ENCODE results near the gene NELL1. TPM values are rescaled to one million over a fixed set of nuclear protein-coding genes. Genes with fewer than 3 reads are reported as not detected.

Gene NELL1
- total RNA-seq, 1 donor from 2014 or later, result 0.29 TPM

GRCh38 chr11:20990447-20990846 is 321.1 kb downstream of the NELL1 start:
- Mint-ChIP-seq H3K27me3 (ENCODE audit: unreplicated experiment) (no peaks in the 10 kb centered on the region), H3K4me1 (ENCODE audit: low read depth, unreplicated experiment) (no peaks in the 10 kb centered on the region), H3K36me3 (ENCODE audit: unreplicated experiment) (no peaks in the 10 kb centered on the region), H3K27ac (ENCODE audit: unreplicated experiment) (no peak overlapping the region), H3K4me3 (ENCODE audit: unreplicated experiment) (no peak overlapping the region), H3K9me3 (ENCODE audit: unreplicated experiment) (peaks cover 1% of the 10 kb centered on the region)
- no peak for DNase-seq
- TF ChIP-seq CTCF (IDR thresholded peaks at IDR 0.05; ENCODE audit: partially characterized antibody, unreplicated experiment), result no peak

GRCh38 chr11:20991471-20991870 is 322.1 kb downstream of the NELL1 start:
- TF ChIP-seq CTCF (IDR thresholded peaks at IDR 0.05; ENCODE audit: partially characterized antibody, unreplicated experiment), result no peak
- no peaks in the 10 kb centered on the region for H3K27me3 Mint-ChIP-seq (ENCODE audit: unreplicated experiment)
- no peak overlapping the region for H3K4me3 Mint-ChIP-seq (ENCODE audit: unreplicated experiment)
- no peak overlapping the region for H3K27ac Mint-ChIP-seq (ENCODE audit: unreplicated experiment)
- no peaks in the 10 kb centered on the region for H3K36me3 Mint-ChIP-seq (ENCODE audit: unreplicated experiment)
- no peaks in the 10 kb centered on the region for H3K4me1 Mint-ChIP-seq (ENCODE audit: low read depth, unreplicated experiment)
- peaks cover 1% of the 10 kb centered on the region for H3K9me3 Mint-ChIP-seq (ENCODE audit: unreplicated experiment)
- no peak for DNase-seq

- Mint-ChIP-seq H3K36me3 (ENCODE audit: unreplicated experiment) (no peaks in the 10 kb centered on the region), H3K4me1 (ENCODE audit: low read depth, unreplicated experiment) (no peaks in the 10 kb centered on the region), H3K4me3 (ENCODE audit: unreplicated experiment) (no peak overlapping the region), H3K9me3 (ENCODE audit: unreplicated experiment) (no peaks in the 10 kb centered on the region), H3K27ac (ENCODE audit: unreplicated experiment) (no peak overlapping the region), H3K27me3 (ENCODE audit: unreplicated experiment) (no peaks in the 10 kb centered on the region)
- DNase-seq, result no peak
- TF ChIP-seq CTCF (IDR thresholded peaks at IDR 0.05; ENCODE audit: partially characterized antibody, unreplicated experiment), result no peak
These were observed 337.9 kb downstream of the NELL1 start for GRCh38 chr11:21007297-21007696.

DNA sequence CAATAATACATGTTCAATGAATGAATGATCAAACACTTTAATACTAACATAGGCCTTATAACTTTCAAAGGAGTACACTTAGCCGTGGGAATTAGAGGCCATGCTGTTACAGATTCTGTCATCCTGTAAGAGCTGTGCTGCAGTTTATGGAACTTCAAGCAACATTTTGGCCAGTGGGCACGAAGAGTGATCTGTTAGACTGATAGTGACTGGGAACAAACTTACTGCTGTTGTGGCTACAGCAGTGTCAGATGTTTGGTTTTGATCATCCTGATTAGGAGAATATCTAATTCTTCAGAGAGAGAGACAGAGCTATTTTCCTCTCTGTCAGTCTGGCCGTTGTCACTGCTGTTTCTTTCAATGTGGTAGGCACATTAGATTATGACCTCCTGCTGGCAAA is 348.9 kb downstream of the NELL1 start:
- no peaks in the 10 kb centered on the region for H3K36me3 Mint-ChIP-seq (ENCODE audit: unreplicated experiment)
- no peak for DNase-seq

GRCh38 chr11:21026685-21027084 is 357.3 kb downstream of the NELL1 start:
- Mint-ChIP-seq H3K36me3 (ENCODE audit: unreplicated experiment) (no peaks in the 10 kb centered on the region), H3K9me3 (ENCODE audit: unreplicated experiment) (no peaks in the 10 kb centered on the region), H3K27me3 (ENCODE audit: unreplicated experiment) (no peaks in the 10 kb centered on the region), H3K4me1 (ENCODE audit: low read depth, unreplicated experiment) (no peaks in the 10 kb centered on the region), H3K27ac (ENCODE audit: unreplicated experiment) (no peak overlapping the region), H3K4me3 (ENCODE audit: unreplicated experiment) (no peak overlapping the region)
- DNase-seq, result no peak
- TF ChIP-seq CTCF (IDR thresholded peaks at IDR 0.05; ENCODE audit: partially characterized antibody, unreplicated experiment), result no peak

More for the DNA sequence above, 348.9 kb downstream of the NELL1 start:
- Mint-ChIP-seq H3K4me3 (ENCODE audit: unreplicated experiment) (no peak overlapping the region), H3K4me1 (ENCODE audit: low read depth, unreplicated experiment) (no peaks in the 10 kb centered on the region), H3K27ac (ENCODE audit: unreplicated experiment) (no peak overlapping the region), H3K9me3 (ENCODE audit: unreplicated experiment) (no peaks in the 10 kb centered on the region), H3K27me3 (ENCODE audit: unreplicated experiment) (peaks cover 2% of the 10 kb centered on the region)
- TF ChIP-seq CTCF (IDR thresholded peaks at IDR 0.05; ENCODE audit: partially characterized antibody, unreplicated experiment), result no peak
